ENCODE data around the gene TMEM215. TPM values are rescaled to one million over a fixed set of nuclear protein-coding genes. Genes with fewer than 3 reads are reported as not detected.

TMEM215 gene
- total and polyA plus RNA-seq, 2 of the 8 experiments (the other 6 are each of a cell fraction or from before 2014, with no cell fraction given) = 0.33 to 0.67 TPM

DNA sequence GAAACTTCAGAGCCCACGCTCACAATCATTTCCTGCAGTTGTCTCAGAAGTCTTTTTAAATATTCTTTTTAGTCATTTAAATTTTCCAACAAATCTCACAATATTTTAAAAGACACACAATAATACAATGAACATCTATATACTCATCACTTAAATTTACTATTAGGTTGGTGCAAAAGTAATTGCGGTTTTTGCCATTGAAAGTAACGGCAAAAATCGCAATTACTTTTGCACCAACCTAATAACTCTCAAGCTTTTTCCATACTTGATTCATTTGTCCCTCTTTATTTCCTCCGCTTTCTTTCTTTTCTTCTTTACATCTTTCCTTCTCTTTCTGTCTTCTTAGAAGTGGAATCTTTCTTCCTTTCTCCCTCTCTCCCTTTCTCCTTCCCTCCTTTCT is 19.2 kb upstream of the TMEM215 start:
- Histone ChIP-seq H3K9ac (replicated peaks in 1 of 4; ENCODE audit: extremely low read depth in 1 of 4, low read depth in 3 of 4, low read length in 3 of 4) (no peak overlapping the region), H3K36me3 (ENCODE audit: control insufficient read depth in 2 of 4, insufficient read depth in 4 of 4, low read length in 3 of 4) (no peaks in the 10 kb centered on the region), H2BK12ac (ENCODE audit: low read depth, low read length) (no peak overlapping the region), H3K4me1 (replicated peaks in 1 of 4; ENCODE audit: control insufficient read depth in 3 of 4, insufficient read depth in 4 of 4, low read length in 3 of 4) (no peaks in the 10 kb centered on the region), H3K79me2 (ENCODE audit: control insufficient read depth in 1 of 2, insufficient read depth in 2 of 2, low read length in 2 of 2) (no peaks in the 10 kb centered on the region), H2BK15ac (ENCODE audit: low read length) (no peak overlapping the region), H4K5ac (ENCODE audit: insufficient read length, low read depth, low read length) (no peak overlapping the region), H3K4me3 (ENCODE audit: extremely low read depth in 1 of 4, insufficient read depth in 2 of 4, low read depth in 3 of 4, low read length in 4 of 4) (no peak overlapping the region), H4K91ac (replicated peaks; ENCODE audit: insufficient read length, low read length) (no peak overlapping the region), H3K18ac (ENCODE audit: extremely low read depth, low read length) (no peak overlapping the region), H3K56ac (replicated peaks; ENCODE audit: insufficient read length, low read depth, low read length) (no peak overlapping the region), H4K20me1 (replicated peaks in 1 of 2; ENCODE audit: control insufficient read depth in 1 of 2, insufficient read depth in 2 of 2, low read length in 2 of 2) (no peaks in the 10 kb centered on the region), H4K8ac (ENCODE audit: extremely low read depth, insufficient read depth, low read length) (no peak overlapping the region), H3K27me3 (replicated peaks in 1 of 4; ENCODE audit: control insufficient read depth in 3 of 4, extremely low read depth in 1 of 4, insufficient read depth in 3 of 4, low read length in 3 of 4) (no peaks in the 10 kb centered on the region), H2BK120ac (replicated peaks; ENCODE audit: low read depth, low read length) (no peak overlapping the region), H3K23ac (ENCODE audit: insufficient read length) (no peak overlapping the region), H2BK5ac (ENCODE audit: low read depth, low read length) (no peak overlapping the region), H3K9me3 (ENCODE audit: insufficient read depth in 2 of 2, low read depth in 1 of 2, low read length in 1 of 2) (no peaks in the 10 kb centered on the region), H2AK5ac (ENCODE audit: low read depth, low read length) (no peak overlapping the region), H3K27ac (ENCODE audit: low read depth, low read length) (no peak overlapping the region), H3K79me1 (ENCODE audit: low read depth, low read length) (no peaks in the 10 kb centered on the region), H3K23me2 (ENCODE audit: low read depth, low read length) (no peaks in the 10 kb centered on the region), H3K4ac (replicated peaks; ENCODE audit: insufficient read length, low read depth, low read length) (no peak overlapping the region), H2BK20ac (ENCODE audit: low read length) (no peak overlapping the region), H3K14ac (ENCODE audit: insufficient read length) (no peak overlapping the region), H3K4me2 (ENCODE audit: insufficient read depth in 1 of 2, low read depth in 2 of 2, low read length in 2 of 2) (no peak overlapping the region), H2AFZ (ENCODE audit: low read length) (no peak overlapping the region)
- DNase-seq (ENCODE audit: low read depth in 1 of 2, low spot score in 2 of 2) (no peak), FAIRE-seq (no peak)
- TF ChIP-seq SIN3A (conservative IDR thresholded peaks at IDR 0.05 in 1 of 2, IDR thresholded peaks at IDR 0.05 in 1 of 2; ENCODE audit: low read depth in 1 of 2, low read length in 2 of 2) = no peak
- TF ChIP-seq CTBP2 (IDR thresholded peaks at IDR 0.05; ENCODE audit: borderline replicate concordance, insufficient read depth, insufficient read length, low read length) = no peak
- no peak for TF ChIP-seq CTCF (IDR thresholded peaks at IDR 0.05; ENCODE audit: control extremely low read depth in 1 of 3, insufficient read depth in 1 of 3, low read depth in 1 of 3, low read length in 3 of 3)
- no peak for TF ChIP-seq SAP30 (IDR thresholded peaks at IDR 0.05; ENCODE audit: insufficient read depth, insufficient replicate concordance, low read length)
- ChIA-PET CTCF (ENCODE audit: partially characterized antibody) (no interaction called here), POLR2A (ENCODE audit: partially characterized antibody) (no interaction called here)
- 93% methylated on average over 5 of the region's 5 CpGs; no CpG with 5 or more reads in 1 of the 2 experiments for WGBS, 2 experiments (ENCODE audit: extremely low coverage in 1 of 2, insufficient coverage in 1 of 2, insufficient read length in 1 of 2, insufficient replicate concordance in 2 of 2, low coverage in 1 of 2, low lambda C conversion rate in 2 of 2, missing lambda C conversion rate in 1 of 2)

Data from H1 (cell line).